ENCODE data around the gene RNF8.

DNA sequence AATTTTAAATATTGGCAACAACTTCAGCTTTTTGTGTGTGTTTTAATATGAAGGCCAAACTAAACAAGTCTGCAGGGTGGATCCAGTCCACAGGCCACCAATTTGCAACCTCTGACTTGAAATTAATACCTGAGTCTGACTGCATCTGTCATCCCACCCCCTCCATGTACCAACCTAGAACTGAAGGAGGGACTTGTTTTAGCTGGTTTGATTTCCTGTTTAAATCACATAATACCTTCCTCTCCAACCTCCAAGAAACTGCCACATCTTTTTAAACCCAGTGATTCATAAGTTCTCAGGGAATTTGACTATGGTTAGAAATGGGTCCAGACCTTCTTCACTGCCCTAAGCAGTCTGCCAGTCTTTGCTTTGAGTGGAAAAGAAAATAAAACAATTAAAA, 21.6 kb downstream of the RNF8 start:
- TF ChIP-seq POLR2A (IDR thresholded peaks at IDR 0.05; ENCODE audit: low read depth, low read length): no peak
- TF ChIP-seq TAF1 (IDR thresholded peaks at IDR 0.05; ENCODE audit: low read depth, low read length): no peak
